Effector memory CD4-positive, alpha-beta T cell (primary cell): ENCODE results near the gene MTOR.
"Not testable (repeated sequence)": the region's sequence is repeated elsewhere in the genome, so short reads cannot be mapped to it uniquely, and the experiment has no call there.

Experiments used
- DNase-seq, 3 donors: peaks; one replicate each; pipeline ENCODE4 v3.0.0-alpha.2; 2020
- H3K27ac ChIP-seq: 2 replicates; pipeline ENCODE4 v1.7.0; 2013; ENCODE audit warnings: mild to moderate bottlenecking, low read length, moderate library complexity; ENCODE audit not compliant: insufficient read depth, poor library complexity, severe bottlenecking
- H3K27me3 ChIP-seq: replicated peaks from 2 replicates; pipeline ENCODE4 v1.7.0; 2013; ENCODE audit warnings: mild to moderate bottlenecking, low read length; ENCODE audit not compliant: insufficient read depth, control insufficient read depth, poor library complexity, severe bottlenecking
- H3K36me3 ChIP-seq: 2 replicates; pipeline ENCODE4 v1.7.0; 2013; ENCODE audit warnings: mild to moderate bottlenecking, low read length, moderate library complexity; ENCODE audit not compliant: control insufficient read depth, insufficient read depth
- H3K4me1 ChIP-seq: 2 replicates; pipeline ENCODE4 v1.7.0; 2013; ENCODE audit warnings: low read length, mild to moderate bottlenecking; ENCODE audit not compliant: control insufficient read depth, insufficient read depth, poor library complexity, severe bottlenecking
- H3K4me3 ChIP-seq: 2 replicates; pipeline ENCODE4 v1.7.0; 2013; ENCODE audit warnings: low read length, low read depth, mild to moderate bottlenecking; ENCODE audit not compliant: insufficient read depth, poor library complexity, severe bottlenecking
- H3K9me3 ChIP-seq: 2 replicates; pipeline ENCODE4 v1.7.0; 2013; ENCODE audit warnings: mild to moderate bottlenecking, low read length, moderate library complexity; ENCODE audit not compliant: control insufficient read depth

The MTOR gene

GRCh38 chr1:11187000-11187399 lies 75.4 kb downstream of the MTOR start:
- DNase-seq, result no peak
- no peaks in the 10 kb centered on the region for H3K4me1 ChIP-seq
- H3K9me3 ChIP-seq, result no peaks in the 10 kb centered on the region
- H3K27me3 ChIP-seq, result no peaks in the 10 kb centered on the region
- peaks cover 42% of the 10 kb centered on the region for H3K36me3 ChIP-seq
- H3K4me3 ChIP-seq, result no peak overlapping the region
- no peak overlapping the region for H3K27ac ChIP-seq

DNA sequence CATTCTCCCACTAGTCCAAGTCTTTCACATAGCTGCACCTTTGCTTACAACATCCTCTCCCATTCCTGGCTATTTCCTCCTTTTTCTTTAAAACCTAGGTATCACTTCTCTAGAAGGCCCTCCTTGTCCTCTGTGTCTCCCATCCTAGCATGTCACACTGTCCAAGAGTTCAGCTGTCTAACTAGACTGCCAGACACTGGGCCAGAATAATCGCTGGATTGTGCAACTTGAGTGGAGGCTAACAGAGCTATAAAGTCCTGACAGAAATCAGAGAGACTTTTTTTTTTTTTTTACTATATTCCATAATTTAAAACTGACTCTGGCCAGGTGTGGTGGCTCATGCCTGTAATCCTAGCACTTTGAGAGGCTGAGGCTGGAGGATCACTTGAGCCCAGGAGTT lies 77.4 kb downstream of the MTOR start:
- H3K36me3 ChIP-seq, result peaks cover 26% of the 10 kb centered on the region
- no peaks in the 10 kb centered on the region for H3K4me1 ChIP-seq
- no peak overlapping the region for H3K27ac ChIP-seq

GRCh38 chr1:11182884-11183283 lies 79.5 kb downstream of the MTOR start:
- H3K36me3 ChIP-seq, result peaks cover 16% of the 10 kb centered on the region

More for the DNA sequence above, 77.4 kb downstream of the MTOR start:
- no peaks in the 10 kb centered on the region for H3K9me3 ChIP-seq
- H3K27me3 ChIP-seq, result no peaks in the 10 kb centered on the region
- no peak for DNase-seq
- H3K4me3 ChIP-seq, result no peak overlapping the region

DNA sequence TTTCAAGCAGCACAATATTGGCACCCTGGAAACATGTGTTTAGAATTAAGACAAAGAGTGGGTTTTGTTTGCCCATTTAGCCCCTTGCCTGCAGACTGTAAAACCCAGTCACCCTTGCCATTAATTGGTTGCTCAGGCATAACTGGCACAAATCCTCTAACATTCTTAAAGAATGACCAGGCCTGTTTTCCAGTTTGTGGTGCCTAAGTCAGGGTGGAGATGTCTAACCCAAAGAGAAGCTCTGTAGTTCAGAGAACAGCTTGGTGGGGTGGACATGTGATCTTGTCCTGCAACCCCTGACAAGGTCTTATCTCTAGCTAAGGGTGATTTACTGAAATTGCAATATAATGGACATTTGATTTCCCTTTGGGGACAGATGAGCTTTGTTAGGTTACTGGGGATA lies 82.0 kb downstream of the MTOR start:
- no peaks in the 10 kb centered on the region for H3K27me3 ChIP-seq
- H3K4me3 ChIP-seq, result no peak overlapping the region
- no peak overlapping the region for H3K27ac ChIP-seq
- peaks cover 16% of the 10 kb centered on the region for H3K36me3 ChIP-seq
- H3K9me3 ChIP-seq, result no peaks in the 10 kb centered on the region
- no peak for DNase-seq
- no peaks in the 10 kb centered on the region for H3K4me1 ChIP-seq

More at GRCh38 chr1:11182884-11183283, 79.5 kb downstream of the MTOR start:
- Histone ChIP-seq H3K27me3 (no peaks in the 10 kb centered on the region), H3K27ac (no peak overlapping the region), H3K9me3 (no peaks in the 10 kb centered on the region), H3K4me3 (no peak overlapping the region), H3K4me1 (no peaks in the 10 kb centered on the region)
- DNase-seq, result no peak

GRCh38 chr1:11179749-11180148 lies 82.6 kb downstream of the MTOR start:
- peaks cover 16% of the 10 kb centered on the region for H3K36me3 ChIP-seq
- H3K4me3 ChIP-seq, H3K4me1 ChIP-seq, H3K27ac ChIP-seq, H3K27me3 ChIP-seq, H3K9me3 ChIP-seq, DNase-seq: not testable (repeated sequence)

DNA sequence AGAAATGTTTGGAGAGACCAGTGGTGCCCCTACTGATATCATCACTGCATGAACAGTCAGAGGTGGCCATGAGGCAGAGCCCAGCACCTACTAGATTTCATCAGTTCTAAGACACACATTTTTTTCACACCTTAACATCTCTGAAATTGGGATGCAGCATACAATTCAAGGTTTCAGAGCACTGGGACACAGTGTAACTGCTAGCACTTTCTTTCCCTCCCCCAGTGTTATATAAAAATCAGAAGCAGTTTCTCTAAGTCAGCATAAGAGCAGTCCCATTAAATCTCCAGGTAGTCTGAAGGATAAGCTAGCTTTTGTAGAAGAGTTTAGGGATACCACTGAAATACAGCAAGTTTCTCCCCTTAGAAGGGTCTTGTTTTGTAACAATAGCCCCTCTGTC lies 83.2 kb downstream of the MTOR start:
- Histone ChIP-seq H3K27me3 (no peaks in the 10 kb centered on the region), H3K27ac (no peak overlapping the region), H3K4me3 (no peak overlapping the region), H3K36me3 (peaks cover 16% of the 10 kb centered on the region), H3K9me3 (no peaks in the 10 kb centered on the region), H3K4me1 (no peaks in the 10 kb centered on the region)
- DNase-seq, result no peak

DNA sequence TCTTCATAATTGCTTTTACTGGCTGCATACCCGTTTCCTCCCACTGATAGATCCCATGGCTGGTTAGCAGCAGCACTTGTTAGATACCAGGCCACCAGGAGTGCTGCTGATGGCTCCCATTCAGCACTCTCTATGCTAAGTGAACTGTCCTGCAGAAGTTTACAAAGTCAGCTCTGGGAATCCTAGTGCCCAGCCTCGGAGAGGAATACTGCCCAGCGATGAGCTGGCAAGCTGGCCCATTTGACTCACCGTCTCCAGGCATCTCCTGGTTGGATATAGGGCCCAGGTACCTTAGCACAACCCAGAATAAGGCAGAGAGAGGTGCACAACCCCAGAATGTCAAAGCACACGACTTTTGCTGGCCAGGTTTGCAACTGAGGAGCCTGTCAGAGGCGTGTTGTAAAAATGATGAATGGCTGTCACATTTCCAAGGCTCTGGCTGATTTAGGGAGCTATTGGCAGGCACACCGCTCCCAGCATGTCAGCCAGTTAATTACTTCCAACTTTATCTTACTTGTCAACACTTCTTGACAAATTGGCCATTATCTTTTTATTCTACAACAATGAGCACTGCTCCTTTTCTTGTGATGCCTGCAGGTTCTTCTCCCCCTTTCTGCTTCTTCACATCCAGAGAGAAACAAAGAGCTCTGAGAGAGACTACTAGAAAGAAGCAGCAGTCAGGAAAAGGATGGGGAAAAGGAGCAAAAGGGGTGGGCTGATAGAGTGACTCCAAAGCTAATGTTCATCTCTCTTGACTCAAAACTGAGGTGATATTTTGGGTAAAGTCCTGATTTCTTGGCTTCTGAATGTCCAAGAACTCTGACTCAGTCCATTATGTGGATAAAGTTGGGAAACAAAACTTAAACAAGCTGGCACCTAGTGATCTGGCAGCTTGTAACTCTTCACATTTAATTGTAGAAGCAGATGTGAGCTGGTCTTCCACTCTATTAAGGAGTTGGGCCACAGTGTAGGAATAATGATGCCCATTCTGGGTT lies 84.0 kb downstream of the MTOR start:
- H3K36me3 ChIP-seq, result peaks cover 9% of the 10 kb centered on the region

DNA sequence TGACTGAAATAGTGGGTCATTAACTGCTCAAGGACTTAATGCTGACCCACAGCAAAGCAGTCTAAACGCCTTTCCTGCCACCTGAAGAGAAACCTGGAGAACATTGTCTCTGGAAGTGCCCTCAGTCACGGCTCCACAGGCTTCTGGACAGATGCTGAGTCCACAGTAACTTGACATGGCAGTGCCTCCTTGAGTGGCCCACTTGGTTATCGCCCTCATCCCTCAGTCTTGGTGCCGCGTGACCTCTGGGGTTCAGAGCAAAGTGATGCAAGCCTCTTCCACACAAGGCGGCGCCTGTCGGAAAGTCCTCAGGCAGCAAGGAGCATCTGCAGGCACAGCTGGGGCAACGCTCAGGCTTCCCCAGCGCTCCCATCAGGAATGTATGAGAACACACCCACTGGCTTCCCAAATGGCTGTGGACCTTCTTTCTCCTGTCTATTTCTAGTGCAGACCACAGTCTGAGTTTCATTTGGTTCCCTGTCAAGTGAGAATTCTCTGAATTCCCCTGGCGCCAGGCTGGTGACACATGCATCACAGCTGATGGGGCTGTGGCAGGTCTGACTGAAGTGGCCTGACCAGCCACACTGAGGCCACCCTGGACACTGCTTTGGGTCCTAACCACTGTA lies 86.2 kb downstream of the MTOR start:
- H3K36me3 ChIP-seq, result peaks cover 3% of the 10 kb centered on the region
- H3K4me3 ChIP-seq, result no peak overlapping the region
- no peak overlapping the region for H3K27ac ChIP-seq
- no peaks in the 10 kb centered on the region for H3K27me3 ChIP-seq
- no peak for DNase-seq
- H3K9me3 ChIP-seq, result no peaks in the 10 kb centered on the region
- H3K4me1 ChIP-seq, result no peaks in the 10 kb centered on the region

More for the DNA sequence above, 84.0 kb downstream of the MTOR start:
- no peaks in the 10 kb centered on the region for H3K4me1 ChIP-seq
- H3K27ac ChIP-seq, result no peak overlapping the region
- H3K27me3 ChIP-seq, result no peaks in the 10 kb centered on the region
- no peak for DNase-seq
- no peaks in the 10 kb centered on the region for H3K9me3 ChIP-seq
- no peak overlapping the region for H3K4me3 ChIP-seq

- Histone ChIP-seq H3K4me1 (no peaks in the 10 kb centered on the region), H3K27ac (no peak overlapping the region), H3K4me3 (no peak overlapping the region), H3K36me3 (peaks cover 2% of the 10 kb centered on the region), H3K27me3 (no peaks in the 10 kb centered on the region), H3K9me3 (no peaks in the 10 kb centered on the region)
- no peak for DNase-seq
Observed at GRCh38 chr1:11175461-11175860, 86.9 kb downstream of the MTOR start.
